ENCODE results near the gene METTL25.

Gene METTL25

GRCh38 chr12:82527165-82527780, 168.9 kb downstream of the METTL25 start:
- peak; percentile 39 for DNase-seq (ENCODE audit: extremely low read depth, low read depth)
- H3K4me3 ChIP-seq (replicated peaks; ENCODE audit: low read depth, low read length) = no peak overlapping the region
- peak; percentile 77 for TF ChIP-seq CTCF (IDR thresholded peaks at IDR 0.05; ENCODE audit: low read depth, low read length, missing control alignments)

Data from HFF-Myc (cell line).